CD4-positive, alpha-beta T cell treated with Interleukin-6 at 100 ng/mL for 8 hours (primary cell): Measurements from ENCODE around the gene SLFN5.
"Not testable (repeated sequence)": the region's sequence is repeated elsewhere in the genome, so short reads cannot be mapped to it uniquely, and the experiment has no call there.

Experiments used
- DNase-seq: peaks from one replicate; pipeline ENCODE4 v3.0.0-alpha.2; 2020; ENCODE audit warnings: mixed read lengths, low spot score

SLFN5 gene

DNA sequence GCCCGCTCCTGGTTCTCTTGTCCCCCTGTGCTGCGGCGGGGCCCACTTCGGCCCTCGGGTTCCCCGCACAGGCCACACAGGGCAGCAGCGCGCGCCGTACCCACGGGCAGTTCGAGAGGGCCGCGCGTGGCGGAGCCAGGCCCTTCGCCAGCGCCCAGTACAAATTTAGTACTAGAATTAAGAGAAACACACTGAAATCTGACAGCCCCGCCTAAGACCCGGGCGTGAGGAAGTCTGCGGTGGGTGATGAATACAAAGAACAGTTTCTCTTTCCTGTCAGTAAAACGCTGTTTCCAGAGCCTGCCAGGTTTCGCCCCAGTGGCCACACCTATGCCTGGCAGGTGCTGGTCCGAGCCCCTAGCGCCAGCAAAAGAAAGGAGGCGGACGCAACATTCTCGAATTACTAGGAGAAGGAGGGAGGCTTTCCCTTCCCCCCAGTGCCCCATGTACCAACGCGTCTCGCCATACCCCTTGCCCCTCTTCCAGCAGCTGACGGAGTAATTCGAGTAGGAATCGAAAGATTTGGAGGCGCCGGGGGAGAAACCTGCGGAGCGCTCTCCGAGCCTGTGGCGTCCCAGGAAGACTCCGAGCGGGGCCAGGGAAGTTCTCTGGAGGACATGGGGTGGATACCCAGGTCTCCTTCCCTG lies 591 bp upstream of the SLFN5 start:
- DNase-seq: peak; percentile 89

- peak; percentile 61 for DNase-seq
Observed at GRCh38 chr17:35243561-35244340, 879 bp downstream of the SLFN5 start.

GRCh38 chr17:35244341-35245195 lies 1.7 kb downstream of the SLFN5 start:
- peak; percentile 79 for DNase-seq

- DNase-seq: no peak
Observed at GRCh38 chr17:35245196-35245486, 2.3 kb downstream of the SLFN5 start.

DNA sequence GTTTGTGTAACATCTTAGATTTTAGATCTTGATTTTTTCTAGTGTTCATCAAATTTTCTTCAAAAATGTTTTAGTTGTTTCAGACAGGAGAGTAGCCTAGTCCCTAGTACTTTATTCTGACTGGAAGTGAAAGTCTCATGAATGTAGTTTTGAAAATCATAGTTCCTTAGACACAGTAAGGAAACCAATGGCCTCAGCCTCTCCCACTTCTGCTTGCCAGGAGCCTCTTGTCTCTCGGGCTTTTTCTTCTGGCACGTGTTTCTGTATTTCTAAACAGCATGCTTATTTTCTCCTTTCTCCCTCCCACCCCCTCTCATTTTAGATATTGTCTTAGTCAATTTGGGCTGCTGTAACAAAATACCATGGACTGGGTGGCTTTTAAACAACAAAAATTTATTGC lies 9.8 kb downstream of the SLFN5 start:
- no peak for DNase-seq

DNA sequence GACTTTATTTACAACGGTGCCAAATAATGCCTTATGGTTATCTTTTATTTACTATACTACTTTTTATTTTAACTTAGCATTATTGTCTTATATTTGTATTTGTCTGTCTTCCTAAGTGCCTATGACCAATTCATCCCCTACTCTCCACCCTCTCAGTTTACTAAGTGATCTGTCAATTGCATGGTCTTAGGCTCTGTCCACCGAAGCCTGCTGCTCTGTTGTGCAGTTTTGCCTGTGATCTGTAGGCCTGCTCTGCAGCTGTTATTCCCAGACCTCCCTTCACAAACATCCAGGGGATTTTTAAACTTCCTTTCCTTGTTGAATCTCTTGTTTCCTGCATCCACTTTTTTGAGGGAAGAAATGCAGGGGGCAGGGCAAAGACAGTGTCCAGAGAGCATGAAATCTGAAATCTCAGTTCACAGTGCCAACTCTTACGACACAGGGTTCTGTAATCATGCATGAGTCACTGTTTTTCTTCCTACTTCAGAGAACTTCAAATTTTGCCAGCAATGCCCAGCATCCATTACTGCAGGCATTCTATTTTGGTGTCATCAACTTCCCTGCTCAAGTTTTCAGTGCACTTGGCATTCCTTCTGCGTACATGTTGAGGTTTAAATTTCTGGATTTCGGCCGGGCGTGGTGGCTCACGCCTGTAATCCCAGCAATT lies 11.4 kb downstream of the SLFN5 start:
- DNase-seq: no peak

GRCh38 chr17:35255316-35255715 lies 12.4 kb downstream of the SLFN5 start:
- DNase-seq: no peak

GRCh38 chr17:35256629-35257028 lies 13.8 kb downstream of the SLFN5 start:
- DNase-seq: no peak

- no peak for DNase-seq
Observed at GRCh38 chr17:35257208-35257659, 14.4 kb downstream of the SLFN5 start.

- no peak for DNase-seq
Observed at GRCh38 chr17:35259001-35259400, 16.1 kb downstream of the SLFN5 start.

DNA sequence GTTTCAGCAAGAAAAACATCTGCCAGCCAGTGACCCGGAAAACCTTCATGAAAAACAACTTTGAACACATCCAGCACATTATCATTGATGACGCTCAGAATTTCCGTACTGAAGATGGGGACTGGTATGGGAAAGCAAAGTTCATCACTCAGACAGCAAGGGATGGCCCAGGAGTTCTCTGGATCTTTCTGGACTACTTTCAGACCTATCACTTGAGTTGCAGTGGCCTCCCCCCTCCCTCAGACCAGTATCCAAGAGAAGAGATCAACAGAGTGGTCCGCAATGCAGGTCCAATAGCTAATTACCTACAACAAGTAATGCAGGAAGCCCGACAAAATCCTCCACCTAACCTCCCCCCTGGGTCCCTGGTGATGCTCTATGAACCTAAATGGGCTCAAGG lies 22.2 kb downstream of the SLFN5 start:
- DNase-seq: no peak

- DNase-seq: no peak
Observed at GRCh38 chr17:35265566-35266141, 22.8 kb downstream of the SLFN5 start.

DNA sequence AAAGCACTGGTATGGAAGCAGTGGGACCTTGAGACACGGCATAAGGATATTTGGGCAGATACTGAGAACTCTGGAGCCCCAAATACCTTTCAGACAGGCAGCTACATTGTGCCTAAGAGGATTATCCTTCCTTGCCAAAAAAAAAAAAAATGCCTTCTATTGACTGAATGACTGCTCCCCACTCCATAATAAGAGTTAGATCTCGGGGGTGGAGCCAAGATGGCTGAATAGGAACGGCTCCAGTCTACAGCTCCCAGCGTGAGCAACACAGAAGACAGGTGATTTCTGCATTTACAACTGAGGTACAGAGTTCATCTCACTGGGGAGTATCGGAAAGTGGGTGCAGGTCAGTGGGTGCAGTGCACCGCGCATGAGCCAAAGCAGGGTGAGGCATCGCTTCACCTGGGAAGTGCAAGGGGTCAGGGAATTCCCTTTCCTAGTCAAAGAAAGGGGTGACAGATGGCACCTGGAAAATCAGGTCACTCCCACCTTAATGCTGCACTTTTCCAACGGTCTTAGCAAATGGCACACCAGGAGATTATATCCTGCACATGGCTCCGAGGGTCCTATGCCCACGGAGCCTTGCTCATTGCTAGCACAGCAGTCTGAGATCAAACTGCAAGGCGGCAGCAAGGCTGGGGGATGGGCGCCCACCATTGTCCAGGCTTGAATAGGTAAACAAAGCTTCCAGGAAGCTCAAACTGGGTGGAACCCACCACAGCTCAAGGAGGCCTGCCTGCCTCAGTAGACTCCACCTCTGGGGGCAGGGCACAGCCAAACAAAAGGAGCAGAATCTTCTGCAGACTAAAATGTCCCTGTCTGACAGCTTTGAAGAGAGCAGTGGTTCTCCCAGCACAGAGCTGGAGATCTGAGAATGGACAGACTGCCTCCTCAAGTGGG lies 31.5 kb downstream of the SLFN5 start:
- peak; percentile 43 for DNase-seq

DNA sequence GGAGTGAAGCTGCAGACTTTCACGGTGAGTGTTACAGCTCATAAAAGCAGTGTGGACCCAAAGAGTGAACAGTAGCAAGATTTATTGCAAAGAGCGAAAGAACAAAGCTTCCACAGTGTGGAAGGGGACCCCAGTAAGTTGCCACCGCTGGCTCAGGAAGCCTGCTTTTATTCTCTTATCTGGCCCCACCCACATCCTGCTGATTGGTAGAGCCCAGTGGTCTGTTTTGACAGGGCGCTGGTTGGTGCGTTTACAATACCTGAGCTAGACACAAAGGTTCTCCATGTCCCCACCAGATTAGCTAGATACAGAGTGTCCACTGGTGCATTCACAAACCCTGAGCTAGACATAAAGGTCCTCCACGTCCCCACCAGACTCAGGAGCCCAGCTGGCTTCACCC lies 35.6 kb downstream of the SLFN5 start:
- DNase-seq: not testable (repeated sequence)

DNA sequence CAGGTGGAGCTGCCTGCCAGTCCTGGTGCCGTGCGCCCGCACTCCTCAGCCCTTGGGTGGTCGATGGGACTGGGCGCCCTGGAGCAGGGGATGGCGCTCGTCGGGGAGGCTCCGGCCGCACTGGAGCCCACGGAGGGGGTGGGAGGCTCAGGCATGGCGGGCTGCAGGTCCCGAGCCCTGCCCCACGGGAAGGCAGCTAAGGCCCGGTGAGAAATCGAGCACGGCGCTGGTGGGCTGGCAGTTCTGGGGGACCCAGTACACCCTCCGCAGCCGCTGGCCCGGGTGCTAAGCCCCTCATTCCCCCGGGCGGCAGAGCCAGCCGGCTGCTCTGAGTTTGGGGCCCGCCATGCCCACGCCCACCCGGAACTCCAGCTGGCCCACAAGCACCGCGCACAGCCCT lies 36.0 kb downstream of the SLFN5 start:
- not testable (repeated sequence) for DNase-seq

DNA sequence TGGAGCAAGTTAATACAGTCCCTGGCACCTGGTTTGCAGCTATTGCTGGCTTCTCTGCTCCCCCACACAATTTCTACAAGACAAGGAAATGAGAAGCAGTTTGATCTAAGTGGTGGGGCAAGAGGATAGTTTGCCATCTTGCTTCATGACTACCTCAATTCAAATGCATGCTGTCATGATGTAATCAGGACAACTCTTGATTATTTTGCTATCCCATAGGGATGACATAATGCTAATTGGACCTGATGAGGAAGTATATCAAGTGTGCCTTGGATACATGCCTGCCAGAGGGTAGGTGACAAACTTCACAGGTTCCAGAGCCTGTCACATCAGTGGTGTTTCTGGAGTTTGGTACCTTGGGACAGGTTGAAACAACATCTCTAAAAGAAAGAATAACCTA lies 40.9 kb downstream of the SLFN5 start:
- DNase-seq: no peak

- DNase-seq: no peak
Observed at GRCh38 chr17:35284955-35285354, 42.1 kb downstream of the SLFN5 start.

GRCh38 chr17:35286120-35286781 lies 43.4 kb downstream of the SLFN5 start:
- DNase-seq: peak; percentile 27

- no peak for DNase-seq
Observed at GRCh38 chr17:35287286-35287811, 44.5 kb downstream of the SLFN5 start.

DNA sequence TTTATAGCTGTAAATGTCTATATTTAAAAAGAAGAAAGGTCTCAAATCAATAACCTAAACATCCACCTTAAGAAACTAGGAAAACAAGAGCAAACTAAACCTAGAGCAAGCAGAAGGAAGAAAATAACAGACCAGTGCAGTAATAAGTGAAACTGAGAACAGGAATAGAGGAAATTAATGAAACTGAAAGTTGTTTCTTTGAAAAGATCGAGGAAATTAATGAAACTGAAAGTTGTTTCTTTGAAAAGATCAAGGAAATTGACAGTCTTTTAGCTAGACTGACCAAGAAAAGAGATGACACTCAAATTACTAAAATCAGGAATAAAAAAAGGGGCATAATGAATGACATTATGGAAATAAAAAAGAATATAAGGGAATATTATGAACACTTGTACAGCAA lies 46.4 kb downstream of the SLFN5 start:
- DNase-seq: no peak
